Activated naive CD8-positive, alpha-beta T cell treated with anti-CD3 and anti-CD28 coated beads, Interleukin-2, amount 50 U/mL, for 16 hours (primary cell): ENCODE measurements around the gene L3MBTL3.
A peak's percentile ranks its signal among the peaks of the same experiment; 100 is the strongest.

Source experiments
- DNase-seq: peaks from one replicate; pipeline ENCODE4 v3.0.0-alpha.2; 2020; ENCODE audit warnings: low read depth, low spot score

Gene L3MBTL3

DNA sequence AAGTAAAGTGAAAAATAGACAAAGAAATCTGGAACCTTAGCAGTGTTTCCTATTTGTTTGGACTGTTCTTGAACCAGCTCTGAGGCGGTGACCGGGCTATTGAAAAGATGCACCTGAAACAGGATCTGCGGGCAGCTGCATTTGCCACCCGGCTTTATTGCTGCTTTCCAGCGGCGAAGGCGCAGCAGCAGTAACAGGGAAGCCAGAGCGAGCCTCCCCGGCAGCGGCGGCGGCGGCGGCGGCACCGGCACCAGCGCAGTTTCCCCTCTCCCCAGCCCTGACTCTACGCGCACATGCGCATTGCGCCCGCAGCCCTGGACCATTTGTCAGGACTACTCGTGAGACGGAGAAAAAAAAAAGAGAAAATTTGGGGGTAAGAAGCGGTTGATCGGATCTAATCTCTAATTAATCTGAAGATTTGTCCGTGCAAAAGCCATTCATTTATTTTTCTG, at the start of gene L3MBTL3:
TSS of gene L3MBTL3 (plus strand) at position 290 of the 452 bp plus-strand sequence. CDS start 24,119 bp downstream, outside the sequence.
- DNase-seq = peak; percentile 70

- DNase-seq = no peak
Observed at GRCh38 chr6:129969064-129969463, 49.3 kb upstream of the L3MBTL3 start.

DNA sequence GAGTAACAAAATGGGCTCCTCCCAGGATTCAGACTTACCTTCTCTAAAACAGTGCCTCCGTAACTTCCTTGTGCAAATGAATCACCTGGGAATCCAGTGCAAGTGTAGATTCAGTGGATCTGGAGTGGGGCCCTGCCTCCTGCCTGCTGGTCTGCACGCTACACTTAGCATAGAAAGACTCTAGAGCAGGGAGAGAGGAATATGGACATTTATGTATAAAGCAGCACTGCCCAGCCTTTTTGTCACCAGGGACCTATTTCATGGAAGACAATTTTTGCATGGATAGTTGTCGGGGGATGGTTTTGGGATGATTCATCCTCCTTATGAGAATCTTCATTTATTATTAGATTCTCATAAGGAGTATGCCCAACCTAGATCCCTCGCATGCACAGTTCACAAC, 42.3 kb upstream of the L3MBTL3 start:
- no peak for DNase-seq

GRCh38 chr6:129978148-129978916, 40.0 kb upstream of the L3MBTL3 start:
- no peak for DNase-seq

DNA sequence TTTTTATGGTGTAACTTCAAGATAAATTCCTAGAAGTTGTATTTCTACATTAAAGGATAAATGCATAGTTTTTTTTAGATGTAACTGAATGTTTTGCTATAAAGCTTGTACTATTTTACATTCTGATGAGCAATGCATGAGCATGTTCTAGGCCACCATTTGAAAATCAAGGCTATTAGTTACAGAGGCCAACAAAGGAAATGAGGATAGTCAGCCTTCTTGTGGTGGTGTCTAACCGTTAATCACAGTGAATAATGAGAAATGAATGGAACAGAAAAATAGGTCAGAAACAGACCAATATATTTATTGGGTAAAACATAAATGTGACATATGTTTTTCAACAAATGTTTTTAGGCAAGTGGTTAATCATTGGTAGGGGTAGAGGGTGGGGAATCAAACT, 37.6 kb upstream of the L3MBTL3 start:
- DNase-seq = no peak

GRCh38 chr6:129981598-129981997, 36.8 kb upstream of the L3MBTL3 start:
- DNase-seq = no peak

GRCh38 chr6:129989396-129989795, 29.0 kb upstream of the L3MBTL3 start:
- DNase-seq = no peak

DNA sequence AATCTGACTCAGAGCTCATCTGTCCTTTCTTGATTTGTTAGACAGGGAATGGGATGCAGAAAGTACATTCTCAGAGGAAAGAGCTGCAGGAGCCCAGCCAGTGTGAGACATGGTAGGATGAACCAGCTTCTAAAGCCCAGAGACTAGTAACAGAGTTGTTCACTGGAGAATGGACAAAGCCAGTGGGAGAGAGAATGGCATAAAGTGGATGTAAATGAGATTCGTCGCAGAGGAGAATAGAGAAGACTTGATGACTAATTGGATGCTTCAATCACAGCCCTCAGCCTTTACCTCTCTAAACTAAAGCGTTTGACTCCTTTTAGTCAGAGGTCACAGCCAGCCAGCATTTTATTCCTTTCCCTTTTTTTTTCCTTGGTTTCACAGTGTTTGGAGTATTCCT, 25.5 kb upstream of the L3MBTL3 start:
- DNase-seq = no peak

DNA sequence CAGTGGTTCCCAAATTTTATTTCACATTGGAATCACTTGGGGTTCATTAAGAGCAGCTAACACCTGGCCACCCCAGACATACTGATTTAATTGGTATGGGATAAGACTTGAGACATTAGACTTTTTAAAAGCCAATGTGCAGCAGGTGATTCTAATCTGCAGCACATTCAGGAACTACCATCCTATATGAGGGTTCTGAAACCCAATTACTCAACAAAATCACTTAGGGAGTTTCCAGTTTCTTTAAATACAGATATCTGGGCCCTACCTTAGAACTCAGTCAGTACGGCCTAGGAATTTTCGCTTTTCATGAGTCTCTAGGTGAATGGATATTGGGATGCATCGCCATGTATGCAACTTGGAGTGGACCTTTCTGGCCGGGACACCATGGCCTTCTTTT, 24.0 kb upstream of the L3MBTL3 start:
- DNase-seq = no peak

DNA sequence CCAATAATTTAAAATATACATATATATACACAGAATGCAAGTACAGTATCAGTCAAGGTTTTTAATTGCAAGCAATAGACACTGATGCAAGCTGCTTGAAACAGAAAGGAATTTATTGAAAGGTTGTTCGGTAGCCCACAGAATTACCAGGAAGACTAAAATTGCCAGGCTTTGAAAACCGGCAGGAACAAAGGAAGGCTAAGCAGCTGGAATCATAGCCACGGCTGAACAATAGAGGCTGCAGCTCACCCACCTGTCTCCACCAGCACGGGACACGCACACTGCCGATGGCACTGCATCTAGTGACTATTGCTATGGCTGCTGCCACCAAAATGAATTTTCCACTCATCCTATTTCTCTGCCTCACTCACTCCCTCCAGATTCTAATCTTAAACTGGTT, 22.0 kb upstream of the L3MBTL3 start:
- no peak for DNase-seq

DNA sequence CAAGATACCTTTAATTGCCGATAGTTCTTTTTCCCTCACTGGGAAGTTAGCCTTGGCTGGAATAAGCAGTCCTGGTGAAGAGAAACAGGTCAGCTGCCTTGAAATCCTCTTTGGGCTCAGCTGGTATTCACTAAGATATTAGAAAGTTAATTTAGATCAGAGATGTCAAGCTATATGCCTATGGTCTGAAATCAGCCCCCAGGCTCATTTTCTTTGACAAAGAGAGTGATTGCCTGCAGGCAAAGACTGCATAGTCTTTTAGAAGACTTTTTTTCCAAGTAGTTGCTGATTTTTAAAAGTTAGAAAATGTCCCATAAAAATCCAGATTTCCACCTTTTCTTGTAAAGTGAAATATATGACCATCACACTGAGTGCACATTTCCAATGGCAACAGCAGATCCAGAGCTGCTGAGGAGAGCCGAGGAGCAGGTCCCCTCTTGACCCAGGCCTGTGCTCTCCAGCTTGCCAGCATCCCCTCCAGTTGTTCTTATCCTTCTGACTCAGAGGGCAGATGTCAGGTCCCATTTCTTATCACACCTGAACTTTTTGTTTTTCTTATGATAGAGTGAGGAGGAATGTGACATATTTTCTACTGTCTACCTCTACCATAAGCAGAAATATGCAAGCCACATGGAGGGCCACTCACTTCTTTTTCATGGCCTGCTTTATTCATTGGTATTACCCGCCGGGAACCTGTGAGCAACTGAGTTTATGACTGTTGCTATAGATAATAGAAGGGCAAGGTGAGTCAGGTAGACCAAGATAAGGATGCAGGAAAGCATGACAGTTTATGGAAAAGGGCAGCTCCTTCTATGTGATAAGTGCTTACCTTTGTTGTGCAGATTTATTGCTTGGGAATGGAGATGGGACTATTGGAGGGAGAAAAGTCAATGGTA, 17.6 kb upstream of the L3MBTL3 start:
- DNase-seq = no peak

- no peak for DNase-seq
Observed at GRCh38 chr6:130008236-130008873, 10.0 kb upstream of the L3MBTL3 start.

GRCh38 chr6:130009146-130009545, 9.2 kb upstream of the L3MBTL3 start:
- no peak for DNase-seq

DNA sequence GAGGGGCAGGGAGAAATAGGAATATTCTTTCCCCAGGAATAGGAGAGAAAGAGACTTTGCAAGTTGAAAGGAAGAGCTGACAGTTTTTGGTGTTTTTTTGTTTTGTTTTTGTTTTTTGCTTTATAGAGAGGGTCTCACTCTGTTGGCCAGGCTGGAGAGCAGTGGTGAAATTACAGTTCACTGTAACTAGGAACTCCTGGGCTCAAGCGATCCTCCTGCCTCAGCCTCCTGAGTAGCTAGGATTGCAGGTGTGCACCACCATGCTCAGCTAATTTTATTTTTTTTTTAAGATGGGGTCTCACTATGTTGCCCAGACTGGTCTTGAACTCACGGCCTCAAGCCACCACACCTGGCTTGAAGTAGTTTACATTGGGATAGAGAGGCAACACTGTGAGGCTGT, 8.0 kb upstream of the L3MBTL3 start:
- no peak for DNase-seq

DNA sequence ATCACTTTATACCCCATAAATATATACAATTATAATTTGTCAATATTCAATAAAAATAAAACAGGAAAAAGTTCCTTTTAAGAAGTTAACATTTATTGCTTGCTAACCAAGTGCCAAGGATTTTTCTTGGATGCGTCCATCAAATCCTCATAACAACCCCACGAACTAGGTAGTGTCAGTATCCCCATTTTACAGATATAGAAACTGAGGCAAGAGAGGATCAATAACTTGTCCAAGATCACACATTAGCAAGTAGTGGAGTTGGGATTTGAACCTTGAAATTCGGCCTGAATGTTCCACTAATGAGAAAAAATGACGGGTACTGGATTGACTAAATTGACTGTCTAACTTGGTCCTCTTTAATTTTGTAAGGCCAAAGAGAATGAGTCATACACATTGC, 5.7 kb upstream of the L3MBTL3 start:
- DNase-seq = no peak

GRCh38 chr6:130018744-130019325, 454 bp downstream of the L3MBTL3 start:
- no peak for DNase-seq

- peak; percentile 9 for DNase-seq
Observed at GRCh38 chr6:130019326-130020072, 1.1 kb downstream of the L3MBTL3 start.

GRCh38 chr6:130020073-130020906, 1.9 kb downstream of the L3MBTL3 start:
- DNase-seq = no peak

GRCh38 chr6:130020907-130021629, 2.7 kb downstream of the L3MBTL3 start:
- peak; percentile 55 for DNase-seq
